CD14-positive monocyte (primary cell): ENCODE measurements around the gene BLOC1S3. TPM values are rescaled to one million over a fixed set of nuclear protein-coding genes. Genes with fewer than 3 reads are reported as not detected.

Experiments
- DNase-seq, 3 donors: peaks; one replicate each; pipeline ENCODE4 v3.0.0-alpha.2; 2011 to 2022
- H2AFZ ChIP-seq: 2 replicates; pipeline ENCODE4 v1.6.0; 2012; ENCODE audit warnings: mild to moderate bottlenecking, low read depth, low read length, inconsistent platforms; ENCODE audit not compliant: insufficient read depth, poor library complexity, severe bottlenecking
- H3K27ac ChIP-seq, 2 donors: 1 replicate in 1 of 2; 2 replicates in 1 of 2; pipeline ENCODE4 v1.5.1; 2012 to 2013; ENCODE audit warnings: low read length in 2 of 2, control low read depth in 1 of 2, inconsistent platforms in 1 of 2, low read depth in 1 of 2, mild to moderate bottlenecking in 1 of 2
- H3K27me3 ChIP-seq, 2 donors: one replicate each; pipeline versions ENCODE4 v1.6.0 to v1.6.1; 2011 to 2013; ENCODE audit warnings: low read length in 2 of 2; ENCODE audit not compliant: control insufficient read depth in 2 of 2, insufficient read depth in 2 of 2
- H3K36me3 ChIP-seq, 2 donors: replicated peaks in 1 of 2; 1 replicate in 1 of 2; 2 replicates in 1 of 2; pipeline versions ENCODE4 v1.5.1 to v1.6.1; 2012 to 2013; ENCODE audit warnings: low read length in 2 of 2, control low read depth in 1 of 2, inconsistent platforms in 1 of 2, mild to moderate bottlenecking in 1 of 2; ENCODE audit not compliant: insufficient read depth in 2 of 2, control insufficient read depth in 1 of 2
- H3K4me1 ChIP-seq, 2 donors: 1 replicate in 1 of 2; 2 replicates in 1 of 2; pipeline versions ENCODE4 v1.5.1 to v1.6.1; 2012 to 2013; ENCODE audit warnings: low read length in 2 of 2, control low read depth in 1 of 2, inconsistent platforms in 1 of 2, mild to moderate bottlenecking in 1 of 2, moderate library complexity in 1 of 2; ENCODE audit not compliant: insufficient read depth in 2 of 2, control insufficient read depth in 1 of 2
- H3K4me2 ChIP-seq: replicated peaks from 2 replicates; pipeline ENCODE3; 2012; ENCODE audit warnings: low read length, moderate library complexity, mild to moderate bottlenecking; ENCODE audit not compliant: poor library complexity, severe bottlenecking; ENCODE audit errors: extremely low read depth
- H3K4me3 ChIP-seq, 3 experiments: fragments of 200-600 bp in 1 of 3; sonication (generic) in 1 of 3; replicated peaks in 1 of 3; 1 replicate in 2 of 3; 2 replicates in 1 of 3; pipeline ENCODE4 v1.5.1; 2011 to 2013; ENCODE audit warnings: low read length in 3 of 3, mild to moderate bottlenecking in 3 of 3, control low read depth in 2 of 3, low read depth in 2 of 3, inconsistent platforms in 1 of 3, moderate library complexity in 1 of 3
- H3K79me2 ChIP-seq: 2 replicates; pipeline ENCODE4 v1.6.0; 2012; ENCODE audit warnings: mild to moderate bottlenecking, control low read depth, inconsistent platforms, low read length, moderate library complexity; ENCODE audit not compliant: insufficient read depth
- H3K9ac ChIP-seq: 2 replicates; pipeline ENCODE4 v1.6.0; 2017; ENCODE audit warnings: low read length, mild to moderate bottlenecking; ENCODE audit not compliant: insufficient read depth, poor library complexity, severe bottlenecking
- H3K9me3 ChIP-seq, 2 donors: replicated peaks in 1 of 2; 1 replicate in 1 of 2; 2 replicates in 1 of 2; pipeline versions ENCODE4 v1.5.1 to v1.6.1; 2012 to 2013; ENCODE audit warnings: low read length in 2 of 2, control low read depth in 1 of 2; ENCODE audit not compliant: control insufficient read depth in 1 of 2, insufficient read depth in 1 of 2
- H4K20me1 ChIP-seq: 2 replicates; pipeline ENCODE4 v1.6.0; 2012; ENCODE audit warnings: mild to moderate bottlenecking, low read length, control low read depth, moderate library complexity; ENCODE audit not compliant: insufficient read depth
- H3K27ac Mint-ChIP-seq, 7 donors: one replicate each; pipeline ENCODE4 v1.8.0; 2020; ENCODE audit warnings: mild to moderate bottlenecking in 7 of 7, mixed read lengths in 7 of 7, moderate library complexity in 6 of 7, inconsistent platforms in 2 of 7
- H3K27me3 Mint-ChIP-seq, 3 donors: one replicate each; pipeline ENCODE4 v1.8.0; 2021 to 2022; ENCODE audit warnings: low read depth in 3 of 3, mild to moderate bottlenecking in 3 of 3, mixed read lengths in 3 of 3, moderate library complexity in 3 of 3, inconsistent platforms in 1 of 3
- H3K36me3 Mint-ChIP-seq, 2 donors: one replicate each; pipeline ENCODE4 v1.8.0; 2020; ENCODE audit warnings: mixed read lengths in 2 of 2, inconsistent platforms in 1 of 2, mild to moderate bottlenecking in 1 of 2
- H3K4me1 Mint-ChIP-seq: one replicate; pipeline ENCODE4 v1.8.0; 2020; ENCODE audit warnings: mild to moderate bottlenecking, mixed read lengths
- H3K4me3 Mint-ChIP-seq, 2 donors: one replicate each; pipeline ENCODE4 v1.8.0; 2020; ENCODE audit warnings: mild to moderate bottlenecking in 2 of 2, mixed read lengths in 2 of 2, moderate library complexity in 1 of 2
- H3K9me3 Mint-ChIP-seq, 7 donors: one replicate each; pipeline ENCODE4 v1.8.0; 2020 to 2022; ENCODE audit warnings: mixed read lengths in 7 of 7, mild to moderate bottlenecking in 6 of 7, moderate library complexity in 6 of 7, inconsistent platforms in 2 of 7
- WGBS: methylation state at CpG from one replicate; pipeline ENCODE4 v1.1.5; 2013; ENCODE audit warnings: missing lambda C conversion rate; ENCODE audit not compliant: insufficient coverage; 5-methylcytosine and 5-hydroxymethylcytosine counted together
- intact Hi-C, 2 donors: fragments of 100-400 bp; cut with micrococcal nuclease; formaldehyde crosslinking; loops; one replicate each; pipeline versions ENCODE4 v1.15.0 to v1.15.1; 2023
- polyA plus RNA-seq, 3 donors: library from polyadenylated mRNA; depleted of rRNA in 1 of 3; unstranded in 2 of 3; stranded (reverse) in 1 of 3; fragments of 300-500 nt in 2 of 3; fragments of >200 nt in 1 of 3; fragmentation: Illumina TruSeq in 2 of 3; gene quantifications; 1 replicate in 2 of 3; 2 replicates in 1 of 3; pipeline ENCODE4 v1.2.3, GENCODE V29; 2012 to 2021
- TF ChIP-seq, protein P1 (sequence below): fragments of 200-600 bp; IDR thresholded peaks from one replicate; pipeline ENCODE4 v1.8.0; 2022; ENCODE audit warnings: antibody characterized with exemption, mild to moderate bottlenecking

The BLOC1S3 gene
- polyA plus RNA-seq, 3 donors, result 2.9 to 6.7 (median 4.7) TPM

GRCh38 chr19:45166723-45167252 lies 11.8 kb upstream of the BLOC1S3 start:
- H3K27ac Mint-ChIP-seq, result no peak overlapping the region

DNA sequence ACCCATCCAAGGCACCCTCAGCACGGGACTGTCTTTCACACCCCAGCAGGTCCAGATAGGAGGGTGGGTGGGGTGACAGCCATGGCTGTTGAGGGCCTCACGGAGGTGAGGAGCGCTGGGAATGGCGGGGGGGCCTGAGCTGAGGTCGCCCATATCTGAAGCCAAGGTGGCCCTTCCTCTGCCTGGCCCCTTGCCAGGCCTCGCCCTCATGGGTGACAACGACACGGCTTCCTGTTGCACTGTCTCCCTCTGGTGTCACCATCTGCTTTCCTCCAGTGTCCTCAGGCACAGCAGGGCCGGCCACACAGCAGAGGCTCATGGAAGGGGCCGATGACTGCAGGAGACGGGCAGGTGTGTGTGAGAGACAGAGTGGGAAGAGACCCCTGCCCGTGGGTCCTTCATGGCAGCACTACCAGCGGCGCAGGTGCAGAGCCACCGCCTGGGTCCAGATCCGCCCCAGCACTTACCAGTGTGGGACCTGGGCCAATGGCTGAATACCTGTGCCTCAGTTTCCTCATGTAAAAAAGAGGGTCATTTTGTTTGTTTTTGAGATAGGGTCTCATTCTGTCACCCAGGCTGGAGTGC lies 9.7 kb upstream of the BLOC1S3 start:
- Histone ChIP-seq H3K9ac (no peak overlapping the region), H3K36me3 (no peaks in the 10 kb centered on the region), H3K27ac (no peak overlapping the region), H3K9me3 (no peaks in the 10 kb centered on the region), H3K27me3 (no peaks in the 10 kb centered on the region), H3K4me2 (no peak overlapping the region), H3K4me3 (no peak overlapping the region), H3K4me1 (peaks cover 12 to 14% of the 10 kb centered on the region in 2 donors), H4K20me1 (no peaks in the 10 kb centered on the region), H3K79me2 (no peaks in the 10 kb centered on the region), H2AFZ (no peak overlapping the region)
- Mint-ChIP-seq H3K27ac (no peak overlapping the region), H3K4me1 (peaks cover 35% of the 10 kb centered on the region), H3K27me3 (peaks cover 3 to 11% (median 9%) of the 10 kb centered on the region in 3 donors), H3K36me3 (peaks cover 0 to 3% of the 10 kb centered on the region in 2 donors), H3K4me3 (no peak overlapping the region), H3K9me3 (no peaks in the 10 kb centered on the region)
- TF ChIP-seq, protein P1, sequence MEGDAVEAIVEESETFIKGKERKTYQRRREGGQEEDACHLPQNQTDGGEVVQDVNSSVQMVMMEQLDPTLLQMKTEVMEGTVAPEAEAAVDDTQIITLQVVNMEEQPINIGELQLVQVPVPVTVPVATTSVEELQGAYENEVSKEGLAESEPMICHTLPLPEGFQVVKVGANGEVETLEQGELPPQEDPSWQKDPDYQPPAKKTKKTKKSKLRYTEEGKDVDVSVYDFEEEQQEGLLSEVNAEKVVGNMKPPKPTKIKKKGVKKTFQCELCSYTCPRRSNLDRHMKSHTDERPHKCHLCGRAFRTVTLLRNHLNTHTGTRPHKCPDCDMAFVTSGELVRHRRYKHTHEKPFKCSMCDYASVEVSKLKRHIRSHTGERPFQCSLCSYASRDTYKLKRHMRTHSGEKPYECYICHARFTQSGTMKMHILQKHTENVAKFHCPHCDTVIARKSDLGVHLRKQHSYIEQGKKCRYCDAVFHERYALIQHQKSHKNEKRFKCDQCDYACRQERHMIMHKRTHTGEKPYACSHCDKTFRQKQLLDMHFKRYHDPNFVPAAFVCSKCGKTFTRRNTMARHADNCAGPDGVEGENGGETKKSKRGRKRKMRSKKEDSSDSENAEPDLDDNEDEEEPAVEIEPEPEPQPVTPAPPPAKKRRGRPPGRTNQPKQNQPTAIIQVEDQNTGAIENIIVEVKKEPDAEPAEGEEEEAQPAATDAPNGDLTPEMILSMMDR, result no peak
- intact Hi-C loops, result no loop called here
- WGBS, result 82% methylated on average over 16 of the region's 16 CpGs
- no peak for DNase-seq

More at GRCh38 chr19:45166723-45167252, 11.8 kb upstream of the BLOC1S3 start:
- Histone ChIP-seq H3K4me3 (no peak overlapping the region), H4K20me1 (no peaks in the 10 kb centered on the region), H3K4me2 (no peak overlapping the region), H3K36me3 (no peaks in the 10 kb centered on the region), H3K9ac (no peak overlapping the region), H3K27ac (no peak overlapping the region), H3K4me1 (peaks cover 9 to 14% of the 10 kb centered on the region in 2 donors), H3K9me3 (no peaks in the 10 kb centered on the region), H2AFZ (no peak overlapping the region), H3K27me3 (no peaks in the 10 kb centered on the region), H3K79me2 (no peaks in the 10 kb centered on the region)
- 87% methylated on average over 11 of the region's 14 CpGs for WGBS
- TF ChIP-seq, protein P1, result no peak
- H3K27me3 Mint-ChIP-seq, result peaks cover 3 to 14% (median 13%) of the 10 kb centered on the region in 3 donors
- H3K4me3 Mint-ChIP-seq, result no peak overlapping the region
- no peaks in the 10 kb centered on the region for H3K9me3 Mint-ChIP-seq
- peaks cover 0 to 3% of the 10 kb centered on the region in 2 donors for H3K36me3 Mint-ChIP-seq
- intact Hi-C loops, result no loop called here
- no peak for DNase-seq
- peaks cover 26% of the 10 kb centered on the region for H3K4me1 Mint-ChIP-seq
